ENCODE results near the gene IRF9. TPM values are rescaled to one million over a fixed set of nuclear protein-coding genes. Genes with fewer than 3 reads are reported as not detected.

Gene IRF9
- total and polyA plus RNA-seq, 10 donors = 85.8 to 265 (median 156) TPM

GRCh38 chr14:24171422-24172260 lies 10.6 kb downstream of the IRF9 start, which contains the start of gene REC8:
REC8 (plus strand) TSS chr14:24172080; CDS start chr14:24172553, 473 bp downstream.
- peak within 1 kb of the TSS; percentile 34 to 72 (median 49) for H3K4me3 ChIP-seq
- no peaks in the 10 kb centered on the region for H3K9me3 ChIP-seq
- H3K27ac ChIP-seq = peak within 1 kb of the TSS in 6 of 8 donors; percentile 35 to 77 (median 64)
- DNase-seq = peak; percentile 94
- no peaks in the 10 kb centered on the region for H3K27me3 ChIP-seq (replicated peaks in 1 of 7)
- H3K36me3 ChIP-seq = peaks cover 0 to 86% (median 46%) of the 10 kb centered on the region in 6 donors
- peaks cover 6 to 52% (median 31%) of the 10 kb centered on the region in 6 donors for H3K4me1 ChIP-seq
- intact Hi-C loops (cut with DNase I; ENCODE audit: low total_unique reads) = no loop called here
- TF ChIP-seq CTCF (IDR thresholded peaks at IDR 0.05 in 8 of 11, conservative IDR thresholded peaks at IDR 0.05 in 3 of 11) (no peak), POLR2AphosphoS5 (IDR thresholded peaks at IDR 0.05) (peak; percentile 77 to 90 (median 77))
- 7 to 16% (median 13%) methylated on average over 28 to 63 of the region's 63 CpGs for WGBS, 5 donors

DNA sequence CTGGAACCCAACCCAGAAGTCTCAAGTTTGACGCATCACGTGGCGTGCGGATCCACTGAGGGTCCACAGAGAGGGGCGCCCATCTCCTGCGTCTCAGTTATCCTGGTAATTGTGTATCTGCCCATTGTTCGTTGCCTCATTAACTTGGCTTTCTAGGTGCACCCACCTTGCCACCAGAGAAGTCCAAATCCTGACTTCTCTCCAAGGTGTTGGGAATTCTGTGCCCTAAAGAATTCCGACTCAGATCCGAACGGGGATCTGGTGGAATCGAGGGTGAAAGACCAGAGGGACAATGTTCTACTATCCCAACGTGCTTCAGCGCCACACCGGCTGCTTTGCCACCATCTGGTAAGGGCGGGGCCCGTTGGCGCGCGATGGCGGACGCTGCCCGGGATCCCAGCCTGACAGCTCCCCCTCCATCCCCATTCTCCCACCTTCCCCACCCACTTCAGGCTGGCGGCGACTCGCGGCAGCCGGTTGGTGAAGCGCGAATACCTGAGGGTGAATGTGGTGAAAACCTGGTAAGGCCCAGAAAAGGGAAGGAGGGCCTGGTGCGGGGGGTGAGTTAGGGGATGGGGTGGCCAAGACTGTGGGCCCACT lies 11.3 kb downstream of the IRF9 start:
- H3K4me3 ChIP-seq = peak overlapping the region; percentile 34 to 72 (median 49)
- peaks cover 0 to 86% (median 48%) of the 10 kb centered on the region in 6 donors for H3K36me3 ChIP-seq
- intact Hi-C loops (cut with DNase I; ENCODE audit: low total_unique reads) = no loop called here
- 22 to 32% (median 30%) methylated on average over 26 to 30 of the region's 30 CpGs for WGBS, 5 donors
- H3K9me3 ChIP-seq = no peaks in the 10 kb centered on the region
- DNase-seq = no peak
- peak overlapping the region in 5 of 8 donors; percentile 54 to 77 (median 67) for H3K27ac ChIP-seq
- no peaks in the 10 kb centered on the region for H3K27me3 ChIP-seq (replicated peaks in 1 of 7)
- TF ChIP-seq POLR2A (IDR thresholded peaks at IDR 0.05) = no peak
- no peak for TF ChIP-seq CTCF (IDR thresholded peaks at IDR 0.05 in 8 of 11, conservative IDR thresholded peaks at IDR 0.05 in 3 of 11)
- no peak for TF ChIP-seq POLR2AphosphoS5 (IDR thresholded peaks at IDR 0.05)
- H3K4me1 ChIP-seq = peaks cover 6 to 45% (median 28%) of the 10 kb centered on the region in 6 donors

DNA sequence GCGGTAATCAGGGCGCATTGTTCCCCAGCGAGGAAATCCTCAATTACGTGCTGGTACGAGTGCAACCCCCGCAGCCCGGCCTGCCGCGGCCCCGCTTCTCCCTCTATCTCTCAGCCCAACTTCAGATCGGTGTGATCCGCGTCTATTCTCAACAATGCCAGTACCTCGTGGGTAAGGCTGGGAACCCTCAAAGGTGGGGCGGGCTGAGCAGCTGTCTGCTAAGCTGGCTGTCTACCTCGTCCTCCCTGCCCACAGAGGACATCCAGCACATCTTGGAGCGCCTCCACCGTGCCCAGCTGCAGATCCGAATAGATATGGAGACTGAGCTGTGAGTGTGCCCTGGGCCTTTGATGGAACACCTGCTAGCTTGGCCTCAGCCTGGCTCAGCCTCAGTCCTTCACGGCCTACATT lies 11.8 kb downstream of the IRF9 start:
- TF ChIP-seq CTCF (IDR thresholded peaks at IDR 0.05 in 8 of 11, conservative IDR thresholded peaks at IDR 0.05 in 3 of 11) = no peak
- peak in 1 of 3 donors; percentile 63 for TF ChIP-seq POLR2AphosphoS5 (IDR thresholded peaks at IDR 0.05)
- no peak for TF ChIP-seq POLR2A (IDR thresholded peaks at IDR 0.05)
- H3K4me3 ChIP-seq = peak overlapping the region in 4 of 8 donors; percentile 47 to 72 (median 53)
- no peaks in the 10 kb centered on the region for H3K27me3 ChIP-seq (replicated peaks in 1 of 7)
- H3K36me3 ChIP-seq = peaks cover 0 to 86% (median 51%) of the 10 kb centered on the region in 6 donors
- peaks cover 6 to 40% (median 26%) of the 10 kb centered on the region in 6 donors for H3K4me1 ChIP-seq
- H3K27ac ChIP-seq = peak overlapping the region in 2 of 8 donors; percentile 72 to 77
- DNase-seq = no peak
- H3K9me3 ChIP-seq = no peaks in the 10 kb centered on the region
- 67 to 89% (median 72%) methylated on average over 19 to 20 of the region's 20 CpGs for WGBS, 5 donors
- intact Hi-C loops (cut with DNase I; ENCODE audit: low total_unique reads) = no loop called here

DNA sequence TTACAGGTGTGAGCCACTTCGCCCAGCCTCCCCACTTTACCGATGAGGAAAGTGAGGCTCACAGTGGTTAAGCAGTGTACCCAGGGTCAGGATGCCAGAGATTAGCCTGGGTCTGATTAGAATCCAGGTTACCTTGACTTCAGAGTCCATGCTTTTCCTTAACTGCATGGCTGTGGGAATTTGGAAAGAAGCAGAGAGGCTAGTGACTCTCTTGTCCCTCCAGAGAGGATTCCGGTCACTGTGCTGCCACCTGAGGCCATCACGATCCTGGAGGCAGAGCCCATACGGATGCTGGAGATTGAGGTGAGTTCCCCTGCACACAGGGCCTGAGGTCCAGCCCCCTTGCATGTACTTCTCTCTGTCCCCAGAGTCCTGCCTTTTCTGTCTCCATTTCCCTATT lies 15.5 kb downstream of the IRF9 start:
- no peak for DNase-seq
- peaks cover 2 to 95% (median 67%) of the 10 kb centered on the region in 6 donors for H3K36me3 ChIP-seq

More for the DNA sequence above, 15.5 kb downstream of the IRF9 start:
- no peak overlapping the region for H3K27ac ChIP-seq
- no peaks in the 10 kb centered on the region for H3K27me3 ChIP-seq (replicated peaks in 1 of 7)
- 89 to 97% (median 94%) methylated on average over 5 of the region's 5 CpGs for WGBS, 5 donors
- TF ChIP-seq POLR2A (IDR thresholded peaks at IDR 0.05) (no peak), POLR2AphosphoS5 (IDR thresholded peaks at IDR 0.05) (peak in 1 of 3 donors; percentile 18), CTCF (IDR thresholded peaks at IDR 0.05 in 8 of 11, conservative IDR thresholded peaks at IDR 0.05 in 3 of 11) (no peak)
- H3K4me1 ChIP-seq = peaks cover 6 to 17% (median 12%) of the 10 kb centered on the region in 6 donors
- H3K9me3 ChIP-seq = no peaks in the 10 kb centered on the region
- intact Hi-C loops (cut with DNase I; ENCODE audit: low total_unique reads) = no loop called here
- H3K4me3 ChIP-seq = no peak overlapping the region

Measured in spleen (tissue), 11 donors.